ENCODE data around the gene FAM131C.

DNA sequence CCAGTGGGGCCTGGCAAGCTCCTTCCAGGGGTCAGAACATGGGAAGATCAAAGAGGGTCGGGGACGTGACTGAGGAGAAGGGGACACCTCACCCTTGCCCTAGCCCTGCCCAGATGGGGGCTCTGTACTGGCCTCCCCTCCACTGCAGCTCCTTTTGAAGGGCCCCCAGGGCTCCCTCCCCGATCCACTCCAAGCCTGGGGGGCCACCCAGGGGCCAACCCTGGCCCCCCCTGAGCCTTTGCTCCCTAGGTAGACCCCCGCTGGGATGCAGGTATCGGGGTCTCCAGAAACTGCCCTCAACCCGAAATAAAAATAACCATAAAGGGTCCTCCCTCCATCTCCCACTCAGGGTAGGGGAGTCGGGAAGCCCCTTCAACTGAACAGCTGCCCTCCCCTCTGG lies 37.4 kb upstream of the FAM131C start:
- TF ChIP-seq, protein P1, sequence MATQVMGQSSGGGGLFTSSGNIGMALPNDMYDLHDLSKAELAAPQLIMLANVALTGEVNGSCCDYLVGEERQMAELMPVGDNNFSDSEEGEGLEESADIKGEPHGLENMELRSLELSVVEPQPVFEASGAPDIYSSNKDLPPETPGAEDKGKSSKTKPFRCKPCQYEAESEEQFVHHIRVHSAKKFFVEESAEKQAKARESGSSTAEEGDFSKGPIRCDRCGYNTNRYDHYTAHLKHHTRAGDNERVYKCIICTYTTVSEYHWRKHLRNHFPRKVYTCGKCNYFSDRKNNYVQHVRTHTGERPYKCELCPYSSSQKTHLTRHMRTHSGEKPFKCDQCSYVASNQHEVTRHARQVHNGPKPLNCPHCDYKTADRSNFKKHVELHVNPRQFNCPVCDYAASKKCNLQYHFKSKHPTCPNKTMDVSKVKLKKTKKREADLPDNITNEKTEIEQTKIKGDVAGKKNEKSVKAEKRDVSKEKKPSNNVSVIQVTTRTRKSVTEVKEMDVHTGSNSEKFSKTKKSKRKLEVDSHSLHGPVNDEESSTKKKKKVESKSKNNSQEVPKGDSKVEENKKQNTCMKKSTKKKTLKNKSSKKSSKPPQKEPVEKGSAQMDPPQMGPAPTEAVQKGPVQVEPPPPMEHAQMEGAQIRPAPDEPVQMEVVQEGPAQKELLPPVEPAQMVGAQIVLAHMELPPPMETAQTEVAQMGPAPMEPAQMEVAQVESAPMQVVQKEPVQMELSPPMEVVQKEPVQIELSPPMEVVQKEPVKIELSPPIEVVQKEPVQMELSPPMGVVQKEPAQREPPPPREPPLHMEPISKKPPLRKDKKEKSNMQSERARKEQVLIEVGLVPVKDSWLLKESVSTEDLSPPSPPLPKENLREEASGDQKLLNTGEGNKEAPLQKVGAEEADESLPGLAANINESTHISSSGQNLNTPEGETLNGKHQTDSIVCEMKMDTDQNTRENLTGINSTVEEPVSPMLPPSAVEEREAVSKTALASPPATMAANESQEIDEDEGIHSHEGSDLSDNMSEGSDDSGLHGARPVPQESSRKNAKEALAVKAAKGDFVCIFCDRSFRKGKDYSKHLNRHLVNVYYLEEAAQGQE (IDR thresholded peaks at IDR 0.05; ENCODE audit: insufficient replicate concordance, low read depth): no peak
- TF ChIP-seq, protein P2, sequence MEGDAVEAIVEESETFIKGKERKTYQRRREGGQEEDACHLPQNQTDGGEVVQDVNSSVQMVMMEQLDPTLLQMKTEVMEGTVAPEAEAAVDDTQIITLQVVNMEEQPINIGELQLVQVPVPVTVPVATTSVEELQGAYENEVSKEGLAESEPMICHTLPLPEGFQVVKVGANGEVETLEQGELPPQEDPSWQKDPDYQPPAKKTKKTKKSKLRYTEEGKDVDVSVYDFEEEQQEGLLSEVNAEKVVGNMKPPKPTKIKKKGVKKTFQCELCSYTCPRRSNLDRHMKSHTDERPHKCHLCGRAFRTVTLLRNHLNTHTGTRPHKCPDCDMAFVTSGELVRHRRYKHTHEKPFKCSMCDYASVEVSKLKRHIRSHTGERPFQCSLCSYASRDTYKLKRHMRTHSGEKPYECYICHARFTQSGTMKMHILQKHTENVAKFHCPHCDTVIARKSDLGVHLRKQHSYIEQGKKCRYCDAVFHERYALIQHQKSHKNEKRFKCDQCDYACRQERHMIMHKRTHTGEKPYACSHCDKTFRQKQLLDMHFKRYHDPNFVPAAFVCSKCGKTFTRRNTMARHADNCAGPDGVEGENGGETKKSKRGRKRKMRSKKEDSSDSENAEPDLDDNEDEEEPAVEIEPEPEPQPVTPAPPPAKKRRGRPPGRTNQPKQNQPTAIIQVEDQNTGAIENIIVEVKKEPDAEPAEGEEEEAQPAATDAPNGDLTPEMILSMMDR (IDR thresholded peaks at IDR 0.05; ENCODE audit: insufficient read depth, low read length): no peak
